Epithelial cell of proximal tubule (primary cell): ENCODE measurements around the gene TSEN2. TPM values are rescaled to one million over a fixed set of nuclear protein-coding genes. Genes with fewer than 3 reads are reported as not detected.

Source experiments
- DNase-seq: peaks from one replicate; pipeline ENCODE4 v3.0.0-alpha.2; 2011; ENCODE audit warnings: low read depth
- H3K4me3 ChIP-seq: 2 replicates; pipeline ENCODE4 v1.5.1; 2011; ENCODE audit warnings: low read depth, mild to moderate bottlenecking, low read length
- CTCF ChIP-seq: conservative IDR thresholded peaks from 2 replicates; pipeline ENCODE4 v1.5.1; 2012; ENCODE audit warnings: low read depth, mild to moderate bottlenecking, low read length
- total RNA-seq: library from RNA; depleted of rRNA; stranded (reverse); fragments of >200 nt; gene quantifications from 2 replicates; pipeline ENCODE4 v1.2.3, GENCODE V29; 2015

The TSEN2 gene
- total RNA-seq, result 6.3 and 20.6 TPM in 2 replicates

DNA sequence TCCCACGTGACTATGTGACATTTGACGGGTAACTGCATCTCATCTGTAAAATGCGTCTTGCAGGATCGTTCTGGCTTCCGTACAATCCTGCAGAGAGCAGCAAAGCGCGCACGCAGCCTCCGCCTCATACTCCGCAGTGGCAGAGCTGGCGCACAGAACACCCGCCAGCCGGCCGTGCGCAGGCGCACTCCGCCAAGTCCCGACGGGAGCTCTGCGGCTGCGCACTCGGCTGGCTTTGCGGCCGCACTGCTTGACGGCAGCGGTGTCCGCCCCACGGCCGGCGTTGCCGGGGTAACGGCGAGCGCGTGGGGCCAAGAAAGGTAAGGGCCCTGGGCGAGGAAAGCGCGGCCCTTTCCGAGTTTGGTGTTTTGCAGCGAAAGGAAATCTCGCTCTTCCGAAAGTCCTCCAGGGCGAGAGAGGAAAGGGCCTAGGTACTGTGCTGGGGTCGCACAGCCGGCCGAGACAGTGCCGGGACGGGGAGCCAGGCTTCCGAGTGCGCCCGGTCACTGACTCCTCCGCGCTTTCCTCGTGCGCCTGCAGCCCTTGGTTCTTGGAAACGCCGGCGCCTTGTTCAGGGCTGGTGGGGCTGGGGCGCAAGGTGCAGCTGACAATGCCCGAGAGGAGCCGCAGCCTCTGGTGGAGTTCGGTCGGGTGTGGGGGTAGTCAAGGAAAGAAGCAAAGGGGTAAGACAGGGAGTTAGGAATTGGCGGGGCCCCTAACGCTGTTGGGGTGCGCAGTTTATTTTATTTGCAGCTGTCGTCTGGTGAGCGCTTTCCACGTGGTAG, at the start of gene TSEN2:
TSS of gene TSEN2 (plus strand) at position 283 of the 785 bp plus-strand sequence. CDS start 5,321 bp downstream, outside the sequence.
- no peak for DNase-seq
- TF ChIP-seq CTCF, result no peak
- H3K4me3 ChIP-seq, result peak within 1 kb of the TSS; percentile 69

DNA sequence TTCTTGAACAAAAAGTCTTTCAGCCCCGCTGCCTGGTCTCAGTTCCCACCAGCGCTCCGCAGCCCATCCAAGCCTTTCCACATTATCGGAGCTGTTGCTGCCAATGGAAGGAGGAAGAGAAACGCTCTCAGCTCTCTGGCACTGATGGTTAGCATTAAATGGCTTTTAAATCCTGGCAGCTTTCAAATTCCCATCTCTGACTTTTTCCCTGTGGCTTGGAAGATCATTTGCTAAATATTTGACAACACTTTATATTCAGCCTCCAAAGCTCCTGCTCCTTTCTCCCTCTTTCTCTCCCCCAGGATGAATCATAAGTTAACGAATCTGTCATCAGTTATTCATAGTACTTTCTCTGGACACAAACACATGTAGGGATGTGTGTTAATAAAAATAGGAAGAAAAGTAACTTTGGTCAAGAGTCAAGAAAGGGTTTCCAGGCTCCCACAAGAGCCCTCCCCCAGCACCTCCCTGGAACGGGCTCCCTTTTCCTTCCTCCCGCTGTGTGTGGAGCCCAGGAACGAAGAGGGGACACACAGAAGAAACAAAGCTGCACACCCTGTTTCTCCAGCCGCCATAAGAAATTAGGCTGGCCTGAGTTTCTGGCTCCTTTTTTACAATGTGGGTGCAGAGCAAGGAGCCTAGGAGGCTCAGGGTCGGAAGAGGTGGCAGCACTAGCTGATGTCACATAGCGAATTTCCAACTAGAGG, 47.6 kb upstream of the TSEN2 start:
- H3K4me3 ChIP-seq, result no peak overlapping the region
- no peak for TF ChIP-seq CTCF
- no peak for DNase-seq

DNA sequence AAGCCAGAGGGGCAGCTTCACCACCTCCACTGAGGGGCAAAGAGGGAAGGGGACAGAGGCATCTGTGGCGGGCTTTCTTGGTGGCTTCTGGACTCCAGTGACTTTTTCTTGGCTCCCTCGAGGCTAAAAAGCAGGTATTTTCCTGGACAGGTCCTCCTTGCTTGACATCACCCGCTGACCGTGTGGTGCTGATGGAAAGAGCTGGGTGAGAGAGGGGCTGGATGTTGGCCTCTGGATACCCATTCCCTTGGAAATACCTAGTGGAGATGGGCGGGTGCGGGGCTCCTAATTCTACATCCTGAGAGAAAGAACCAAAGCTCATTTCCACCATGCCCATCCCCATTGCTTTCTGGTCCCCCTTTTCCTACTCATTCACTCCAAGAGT, 47.1 kb upstream of the TSEN2 start:
- TF ChIP-seq CTCF, result no peak
- H3K4me3 ChIP-seq, result no peak overlapping the region
- no peak for DNase-seq

GRCh38 chr3:12437861-12438260, 46.4 kb upstream of the TSEN2 start:
- TF ChIP-seq CTCF, result no peak
- no peak overlapping the region for H3K4me3 ChIP-seq
- DNase-seq, result no peak

DNA sequence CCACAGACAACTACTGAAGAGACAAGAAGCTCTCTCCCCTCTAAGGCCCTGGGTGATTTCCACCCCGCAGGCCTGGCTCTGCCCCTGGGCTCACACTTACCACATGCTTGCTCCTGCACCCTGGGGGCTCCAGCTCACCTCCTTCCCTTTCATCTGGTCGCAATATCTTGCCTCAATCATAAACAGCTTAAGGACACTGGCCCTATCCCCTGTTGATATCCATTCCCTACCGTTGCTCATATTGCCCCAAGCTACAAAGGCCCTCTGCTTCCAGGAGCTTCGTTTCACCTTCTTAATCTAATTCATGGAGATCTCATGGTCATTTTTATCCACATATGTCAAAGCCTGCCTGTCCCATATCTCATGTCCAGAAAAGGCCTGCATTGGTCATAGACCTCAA, 46.0 kb upstream of the TSEN2 start:
- TF ChIP-seq CTCF, result no peak
- no peak overlapping the region for H3K4me3 ChIP-seq
- DNase-seq, result no peak

- DNase-seq, result no peak
- no peak for TF ChIP-seq CTCF
- no peak overlapping the region for H3K4me3 ChIP-seq
Observed at GRCh38 chr3:12439161-12439940, 44.9 kb upstream of the TSEN2 start.
